GM21528 (cell line): ENCODE data around the gene FLT4.
"Not testable (repeated sequence)": the region's sequence is repeated elsewhere in the genome, so short reads cannot be mapped to it uniquely, and the experiment has no call there.

Experiments used
- ATAC-seq: cut with Tn5 transposase; IDR thresholded peaks from one replicate; pipeline ENCODE4 v1.9.1; 2021; ENCODE audit warnings: mild to moderate bottlenecking, moderate library complexity; ENCODE audit not compliant: unreplicated experiment, low FRiP score

Gene FLT4

GRCh38 chr5:180649297-180650039 is at the start of gene FLT4:
FLT4 (minus strand) TSS chr5:180649600; CDS start chr5:180649545, 55 bp downstream.
- ATAC-seq = no peak

- no peak for ATAC-seq
Measured at GRCh38 chr5:180699042-180699441, 49.6 kb upstream of the FLT4 start.

GRCh38 chr5:180696116-180696515 is 46.7 kb upstream of the FLT4 start:
- no peak for ATAC-seq

- no peak for ATAC-seq
Measured at GRCh38 chr5:180692429-180692828, 43.0 kb upstream of the FLT4 start.

- no peak for ATAC-seq
Measured at GRCh38 chr5:180691046-180691445, 41.6 kb upstream of the FLT4 start.

- no peak for ATAC-seq
Measured at GRCh38 chr5:180690562-180690961, 41.2 kb upstream of the FLT4 start.

GRCh38 chr5:180689775-180690174 is 40.4 kb upstream of the FLT4 start:
- ATAC-seq = no peak

GRCh38 chr5:180689071-180689694 is 39.8 kb upstream of the FLT4 start:
- ATAC-seq = no peak

GRCh38 chr5:180688330-180689070 is 39.1 kb upstream of the FLT4 start:
- no peak for ATAC-seq

- not testable (repeated sequence) for ATAC-seq
Measured at GRCh38 chr5:180686799-180687198, 37.4 kb upstream of the FLT4 start.

GRCh38 chr5:180684623-180685161 is 35.3 kb upstream of the FLT4 start:
- ATAC-seq = no peak

GRCh38 chr5:180683220-180683922 is 34.0 kb upstream of the FLT4 start:
- ATAC-seq = no peak

GRCh38 chr5:180682560-180682959 is 33.2 kb upstream of the FLT4 start:
- no peak for ATAC-seq

GRCh38 chr5:180682008-180682407 is 32.6 kb upstream of the FLT4 start:
- not testable (repeated sequence) for ATAC-seq

GRCh38 chr5:180678319-180678718 is 28.9 kb upstream of the FLT4 start:
- ATAC-seq = not testable (repeated sequence)

- ATAC-seq = no peak
Measured at GRCh38 chr5:180675036-180675635, 25.7 kb upstream of the FLT4 start.

GRCh38 chr5:180674090-180674475 is 24.7 kb upstream of the FLT4 start:
- not testable (repeated sequence) for ATAC-seq

GRCh38 chr5:180673371-180674089 is 24.1 kb upstream of the FLT4 start:
- ATAC-seq = no peak

GRCh38 chr5:180671958-180672524 is 22.6 kb upstream of the FLT4 start:
- not testable (repeated sequence) for ATAC-seq
